GM19455 (cell line): ENCODE measurements around the gene NHLH1.

Source experiments
- ATAC-seq: cut with Tn5 transposase; IDR thresholded peaks from one replicate; pipeline ENCODE4 v1.9.1; 2021; ENCODE audit not compliant: unreplicated experiment

NHLH1 gene

GRCh38 chr1:160410406-160411005 is 43.6 kb downstream of the NHLH1 start:
- no peak for ATAC-seq

- no peak for ATAC-seq
These were observed 44.6 kb downstream of the NHLH1 start for GRCh38 chr1:160411271-160412027.

GRCh38 chr1:160412028-160412362 is 45.1 kb downstream of the NHLH1 start:
- no peak for ATAC-seq

- no peak for ATAC-seq
These were observed 46.8 kb downstream of the NHLH1 start for GRCh38 chr1:160413716-160414115.

GRCh38 chr1:160414881-160415280 is 48.0 kb downstream of the NHLH1 start:
- ATAC-seq = no peak

GRCh38 chr1:160415696-160416290 is 48.9 kb downstream of the NHLH1 start:
- ATAC-seq = no peak

GRCh38 chr1:160416369-160416768 is 49.5 kb downstream of the NHLH1 start:
- ATAC-seq = no peak

GRCh38 chr1:160418483-160418882 is 51.6 kb downstream of the NHLH1 start:
- no peak for ATAC-seq

- no peak for ATAC-seq
These were observed 52.4 kb downstream of the NHLH1 start for GRCh38 chr1:160419150-160419837.

- no peak for ATAC-seq
These were observed 52.9 kb downstream of the NHLH1 start for GRCh38 chr1:160419838-160420169.

GRCh38 chr1:160420881-160421842 is 54.3 kb downstream of the NHLH1 start:
- no peak for ATAC-seq

- no peak for ATAC-seq
These were observed 55.0 kb downstream of the NHLH1 start for GRCh38 chr1:160421881-160422280.
